GM18517 (cell line): Measurements from ENCODE around the gene JUN.

Source experiments
- ATAC-seq: cut with Tn5 transposase; IDR thresholded peaks from one replicate; pipeline ENCODE4 v1.9.1; 2021; ENCODE audit warnings: mild to moderate bottlenecking, moderate library complexity; ENCODE audit not compliant: unreplicated experiment

Gene JUN

GRCh38 chr1:58764294-58764978, 19.4 kb downstream of the JUN start:
- ATAC-seq: no peak

- ATAC-seq: no peak
These were observed 20.6 kb downstream of the JUN start for GRCh38 chr1:58763214-58763613.

GRCh38 chr1:58762806-58763205, 21.0 kb downstream of the JUN start:
- ATAC-seq: no peak

GRCh38 chr1:58755468-58755872, 28.4 kb downstream of the JUN start:
- ATAC-seq: no peak

GRCh38 chr1:58754683-58755467, 29.0 kb downstream of the JUN start:
- ATAC-seq: no peak

GRCh38 chr1:58754073-58754613, 29.7 kb downstream of the JUN start:
- ATAC-seq: no peak

GRCh38 chr1:58753431-58753866, 30.4 kb downstream of the JUN start:
- no peak for ATAC-seq

- no peak for ATAC-seq
These were observed 34.2 kb downstream of the JUN start for GRCh38 chr1:58749646-58750045.

- no peak for ATAC-seq
These were observed 35.2 kb downstream of the JUN start for GRCh38 chr1:58748666-58749065.

GRCh38 chr1:58746757-58747156, 37.1 kb downstream of the JUN start:
- ATAC-seq: no peak

- ATAC-seq: no peak
These were observed 37.7 kb downstream of the JUN start for GRCh38 chr1:58746182-58746581.

- no peak for ATAC-seq
These were observed 38.2 kb downstream of the JUN start for GRCh38 chr1:58745666-58746065.

GRCh38 chr1:58745117-58745516, 38.7 kb downstream of the JUN start:
- ATAC-seq: no peak

GRCh38 chr1:58741678-58742553, 41.9 kb downstream of the JUN start:
- no peak for ATAC-seq

- no peak for ATAC-seq
These were observed 43.9 kb downstream of the JUN start for GRCh38 chr1:58739856-58740466.

GRCh38 chr1:58738876-58739275, 45.0 kb downstream of the JUN start:
- ATAC-seq: no peak

GRCh38 chr1:58735586-58735985, 48.3 kb downstream of the JUN start:
- ATAC-seq: no peak

GRCh38 chr1:58734630-58735029, 49.2 kb downstream of the JUN start:
- ATAC-seq: no peak

GRCh38 chr1:58732087-58732775, 51.6 kb downstream of the JUN start:
- ATAC-seq: no peak
